HCT116 (cell line): ENCODE results near the gene APBB2.

Experiments used
- CEBPB ChIP-seq: IDR thresholded peaks from 2 replicates; pipeline ENCODE4 v1.6.1; 2012; ENCODE audit warnings: low read depth
- CTCF ChIP-seq, 3 experiments: fragments of 200-600 bp in 1 of 3; sonication (generic) in 1 of 3; IDR thresholded peaks in 2 of 3; conservative IDR thresholded peaks in 1 of 3; 2 replicates each; pipeline ENCODE4 v1.5.1; 2012 to 2017; ENCODE audit warnings: low read depth in 2 of 3, low read length in 2 of 3, antibody characterized with exemption in 1 of 3, borderline replicate concordance in 1 of 3, control low read depth in 1 of 3, mild to moderate bottlenecking in 1 of 3, mixed read lengths in 1 of 3, mixed run types in 1 of 3, moderate library complexity in 1 of 3; ENCODE audit not compliant: insufficient read depth in 1 of 3
- EZH2 ChIP-seq: fragments of 200-600 bp; sonication (generic); IDR thresholded peaks from 2 replicates; pipeline ENCODE4 v1.6.1; 2017; ENCODE audit warnings: antibody characterized with exemption, mixed run types
- EZH2phosphoT487 ChIP-seq: fragments of 200-600 bp; IDR thresholded peaks from 2 replicates; pipeline ENCODE4 v1.6.1; 2018; ENCODE audit warnings: antibody characterized with exemption, borderline replicate concordance
- MAX ChIP-seq: IDR thresholded peaks from 2 replicates; pipeline ENCODE4 v1.6.1; 2012
- POLR2A ChIP-seq: IDR thresholded peaks from 2 replicates; pipeline ENCODE4 v1.7.0; 2011; ENCODE audit warnings: borderline replicate concordance; ENCODE audit not compliant: insufficient read depth, insufficient read length; ENCODE audit errors: extremely low read depth
- POLR2AphosphoS5 ChIP-seq: IDR thresholded peaks from 2 replicates; pipeline ENCODE4 v1.6.1; 2011; ENCODE audit warnings: mild to moderate bottlenecking, low read depth, low read length, moderate library complexity
- RAD21 ChIP-seq: IDR thresholded peaks from 2 replicates; pipeline ENCODE4 v1.6.1; 2012; ENCODE audit warnings: low read depth, mild to moderate bottlenecking
- REST ChIP-seq: IDR thresholded peaks from 2 replicates; pipeline ENCODE4 v1.6.1; 2012; ENCODE audit warnings: low read depth
- SP1 ChIP-seq: IDR thresholded peaks from 2 replicates; pipeline ENCODE4 v1.6.1; 2012; ENCODE audit warnings: low read depth
- TCF7L2 ChIP-seq: IDR thresholded peaks from 2 replicates; pipeline ENCODE4 v1.7.0; 2011; ENCODE audit warnings: borderline replicate concordance, inconsistent platforms; ENCODE audit not compliant: insufficient read depth, insufficient read length; ENCODE audit errors: extremely low read depth
- YY1 ChIP-seq: IDR thresholded peaks from 2 replicates; pipeline ENCODE4 v1.6.1; 2011; ENCODE audit warnings: low read length, low read depth, moderate library complexity, mild to moderate bottlenecking; ENCODE audit not compliant: insufficient replicate concordance; ENCODE audit errors: extremely low read depth
- ZBTB33 ChIP-seq: IDR thresholded peaks from 2 replicates; pipeline ENCODE4 v1.6.1; 2011; ENCODE audit warnings: mild to moderate bottlenecking, low read length, moderate library complexity; ENCODE audit not compliant: insufficient replicate concordance; ENCODE audit errors: extremely low read depth
- ZNF274 ChIP-seq: fragments of 200-500 bp; sonication (Bioruptor generic); IDR thresholded peaks from 2 replicates; pipeline ENCODE4 v1.6.1; 2014; ENCODE audit warnings: mild to moderate bottlenecking, low read depth, low read length, inconsistent platforms

GRCh38 chr4:41106081-41106480 lies 108.3 kb downstream of the APBB2 start:
- TF ChIP-seq CTCF (IDR thresholded peaks at IDR 0.05 in 2 of 3, conservative IDR thresholded peaks at IDR 0.05 in 1 of 3; ENCODE audit: borderline replicate concordance in 1 of 3, insufficient read depth in 1 of 3, low read depth in 2 of 3, low read length in 2 of 3): no peak
- TF ChIP-seq ZNF274: no peak
- TF ChIP-seq POLR2A: no peak
- no peak for TF ChIP-seq REST
- TF ChIP-seq RAD21: no peak
- no peak for TF ChIP-seq EZH2phosphoT487
- no peak for TF ChIP-seq SP1
- TF ChIP-seq MAX: no peak
- TF ChIP-seq TCF7L2: no peak
- no peak for TF ChIP-seq YY1
- TF ChIP-seq CEBPB: no peak
- TF ChIP-seq POLR2AphosphoS5: no peak
- TF ChIP-seq EZH2: no peak
- TF ChIP-seq ZBTB33: no peak
